HepG2 (cell line): ENCODE results near the gene TP73. TPM values are rescaled to one million over a fixed set of nuclear protein-coding genes. Genes with fewer than 3 reads are reported as not detected.

Experiments
- BRD4 ChIP-seq: sonication (generic); formaldehyde crosslinking; IDR thresholded peaks from 2 replicates; pipeline ENCODE4 v1.4.0; 2020; ENCODE audit warnings: missing genetic modification reagents
- CREBL2 ChIP-seq: sonication (generic); formaldehyde crosslinking; IDR thresholded peaks from 2 replicates; pipeline ENCODE4 v1.8.1; 2023; ENCODE audit warnings: missing genetic modification reagents, mild to moderate bottlenecking, borderline replicate concordance
- DPF2 ChIP-seq: sonication (generic); formaldehyde crosslinking; IDR thresholded peaks from 2 replicates; pipeline ENCODE4 v1.4.0; 2020; ENCODE audit warnings: mild to moderate bottlenecking, low read depth, missing genetic modification reagents, borderline replicate concordance
- FOXC1 ChIP-seq: sonication (generic); formaldehyde crosslinking; IDR thresholded peaks from 2 replicates; pipeline ENCODE4 v1.8.0; 2022; ENCODE audit warnings: mild to moderate bottlenecking, missing genetic modification reagents, borderline replicate concordance
- HNRNPLL ChIP-seq: fragments of 200-400 bp; formaldehyde crosslinking; IDR thresholded peaks from 2 replicates; pipeline ENCODE4 v1.6.1; 2017; ENCODE audit warnings: mild to moderate bottlenecking, low read depth, low read length; ENCODE audit not compliant: poor library complexity, severe bottlenecking
- MATR3 ChIP-seq: sonication (generic); formaldehyde crosslinking; IDR thresholded peaks from 2 replicates; pipeline ENCODE4 v1.4.0; 2020; ENCODE audit warnings: missing genetic modification reagents
- MLLT10 ChIP-seq: sonication (generic); formaldehyde crosslinking; IDR thresholded peaks from 2 replicates; pipeline ENCODE4 v1.4.0; 2020; ENCODE audit warnings: missing genetic modification reagents
- NBN ChIP-seq: fragments of 450-650 bp; conservative IDR thresholded peaks from 2 replicates; pipeline ENCODE4 v1.6.1; 2017
- NFKB2 ChIP-seq: sonication (generic); formaldehyde crosslinking; IDR thresholded peaks from 2 replicates; pipeline ENCODE4 v1.4.0; 2020; ENCODE audit warnings: missing genetic modification reagents, borderline replicate concordance
- NR2C2 ChIP-seq: sonication (generic); formaldehyde crosslinking; IDR thresholded peaks from 2 replicates; pipeline ENCODE4 v1.4.0; 2020; ENCODE audit warnings: missing genetic modification reagents, mild to moderate bottlenecking, moderate library complexity, borderline replicate concordance
- NR2F2 ChIP-seq: IDR thresholded peaks from 2 replicates; pipeline ENCODE4 v1.6.1; 2012; ENCODE audit warnings: low read depth, inconsistent platforms, borderline replicate concordance
- POLR2AphosphoS5 ChIP-seq: IDR thresholded peaks from 2 replicates; pipeline ENCODE4 v1.6.1; 2012; ENCODE audit warnings: low read depth, low read length
- RELA ChIP-seq: sonication (generic); formaldehyde crosslinking; IDR thresholded peaks from 2 replicates; pipeline ENCODE4 v1.4.0; 2020; ENCODE audit warnings: missing genetic modification reagents
- RFX1 ChIP-seq: fragments of 450-650 bp; IDR thresholded peaks from 2 replicates; pipeline ENCODE4 v1.6.1; 2017
- SMAD3 ChIP-seq: sonication (generic); formaldehyde crosslinking; IDR thresholded peaks from 2 replicates; pipeline ENCODE4 v1.4.0; 2020; ENCODE audit warnings: missing genetic modification reagents
- TCF12 ChIP-seq, 2 experiments: fragments of 450-650 bp in 1 of 2; sonication (generic) in 1 of 2; formaldehyde crosslinking in 1 of 2; IDR thresholded peaks; 2 replicates each; pipeline versions ENCODE4 v1.6.1 to v1.8.0; 2017 to 2022; ENCODE audit warnings: antibody characterized with exemption in 1 of 2, mild to moderate bottlenecking in 1 of 2, missing genetic modification reagents in 1 of 2, moderate library complexity in 1 of 2
- TRIM24 ChIP-seq: sonication (generic); formaldehyde crosslinking; IDR thresholded peaks from 2 replicates; pipeline ENCODE4 v1.8.0; 2022; ENCODE audit warnings: mild to moderate bottlenecking, missing genetic modification reagents
- ZBTB25 ChIP-seq: IDR thresholded peaks from 2 replicates; pipeline ENCODE4 v1.6.1; 2018; ENCODE audit warnings: missing genetic modification reagents
- ZBTB3 ChIP-seq: sonication (generic); formaldehyde crosslinking; IDR thresholded peaks from 2 replicates; pipeline ENCODE4 v1.4.0; 2020; ENCODE audit warnings: low read depth, mild to moderate bottlenecking, moderate library complexity, missing genetic modification reagents, borderline replicate concordance
- ZBTB33 ChIP-seq: sonication (generic); formaldehyde crosslinking; IDR thresholded peaks from 2 replicates; pipeline ENCODE4 v1.4.0; 2020; ENCODE audit warnings: missing genetic modification reagents
- ZBTB37 ChIP-seq: sonication (generic); formaldehyde crosslinking; IDR thresholded peaks from 2 replicates; pipeline ENCODE4 v1.4.0; 2020; ENCODE audit warnings: mild to moderate bottlenecking, missing genetic modification reagents
- ZNF12 ChIP-seq: sonication (generic); formaldehyde crosslinking; IDR thresholded peaks from 2 replicates; pipeline ENCODE4 v1.5.0; 2020; ENCODE audit warnings: missing genetic modification reagents
- ZNF143 ChIP-seq: sonication (generic); formaldehyde crosslinking; IDR thresholded peaks from 2 replicates; pipeline ENCODE4 v1.4.0; 2020; ENCODE audit warnings: missing genetic modification reagents
- ZNF597 ChIP-seq: sonication (generic); formaldehyde crosslinking; IDR thresholded peaks from 2 replicates; pipeline ENCODE4 v1.5.0; 2020; ENCODE audit warnings: missing genetic modification reagents
- ZNF781 ChIP-seq: sonication (generic); formaldehyde crosslinking; IDR thresholded peaks from 2 replicates; pipeline ENCODE4 v1.5.1; 2020; ENCODE audit warnings: borderline replicate concordance, mild to moderate bottlenecking, missing genetic modification reagents; ENCODE audit errors: not compliant biosample characterization
- ZNF883 ChIP-seq: sonication (generic); formaldehyde crosslinking; IDR thresholded peaks from 2 replicates; pipeline ENCODE4 v1.5.1; 2020; ENCODE audit warnings: mild to moderate bottlenecking, missing genetic modification reagents; ENCODE audit errors: not compliant biosample characterization
- polyA plus RNA-seq, 8 experiments: library from polyadenylated mRNA; depleted of rRNA in 3 of 8; stranded (reverse) in 7 of 8; unstranded in 1 of 8; fragments of >200 nt; fragmentation: Illumina TruSeq in 4 of 8; extraction: Trizol in 4 of 8; gene quantifications; 2 replicates each; pipeline versions ENCODE4 v1.2.1 to v1.2.3, GENCODE V29; 2011 to 2016; ENCODE audit warnings: low read depth in 4 of 8, missing spikeins in 1 of 8, mixed read lengths in 1 of 8; ENCODE audit not compliant: insufficient read depth in 1 of 8
- total RNA-seq, 5 experiments: library from RNA; depleted of rRNA; stranded (reverse); fragments of >200 nt; fragmentation: Illumina TruSeq; extraction: Trizol; gene quantifications; 2 replicates each; pipeline ENCODE4 v1.2.3, GENCODE V29; 2016; ENCODE audit warnings: low read depth in 1 of 5

Gene TP73
- total and polyA plus RNA-seq, 2 of the 13 experiments (the other 11 are each of a cell fraction or from before 2014, with no cell fraction given): 0.49 to 1.1 TPM

- no peak for TF ChIP-seq ZBTB37
- no peak for TF ChIP-seq FOXC1
- TF ChIP-seq MATR3 (CRISPR knock-in tag): no peak
- TF ChIP-seq NFKB2: no peak
- no peak for TF ChIP-seq CREBL2
- TF ChIP-seq POLR2AphosphoS5: no peak
- no peak for TF ChIP-seq SMAD3 (CRISPR knock-in tag)
- TF ChIP-seq DPF2 (CRISPR knock-in tag): no peak
- no peak for TF ChIP-seq NBN
- TF ChIP-seq ZNF597 (CRISPR knock-in tag): no peak
- peak; percentile 62 for TF ChIP-seq ZBTB33 (CRISPR knock-in tag)
- TF ChIP-seq TCF12 (IDR thresholded peaks at IDR 0.05): no peak
- no peak for TF ChIP-seq TCF12 (CRISPR knock-in tag; IDR thresholded peaks at IDR 0.05)
- no peak for TF ChIP-seq BRD4 (CRISPR knock-in tag)
- TF ChIP-seq ZNF883 (CRISPR knock-in tag): no peak
- TF ChIP-seq ZNF781 (CRISPR knock-in tag): peak; percentile 6
- TF ChIP-seq NR2F2: no peak
- TF ChIP-seq NR2C2: no peak
- no peak for TF ChIP-seq ZBTB3
- TF ChIP-seq ZBTB25 (CRISPR knock-in tag): no peak
- no peak for TF ChIP-seq RELA
- no peak for TF ChIP-seq TRIM24 (CRISPR knock-in tag)
- no peak for TF ChIP-seq ZNF143
- TF ChIP-seq HNRNPLL: peak; percentile 6
- TF ChIP-seq MLLT10 (CRISPR knock-in tag): no peak
- TF ChIP-seq RFX1: no peak
- no peak for TF ChIP-seq ZNF12 (CRISPR knock-in tag)
Measured at GRCh38 chr1:3732434-3733093, 80.2 kb downstream of the TP73 start (continued).
